Kidney epithelial cell (primary cell): ENCODE measurements around the gene SPOCK1. TPM values are rescaled to one million over a fixed set of nuclear protein-coding genes. Genes with fewer than 3 reads are reported as not detected.

Source experiments
- DNase-seq: peaks from one replicate; pipeline ENCODE4 v3.0.0-alpha.2; 2010; ENCODE audit warnings: low read depth
- H3K27me3 ChIP-seq: 2 replicates; pipeline ENCODE4 v1.6.0; 2011; ENCODE audit warnings: low read length; ENCODE audit not compliant: control insufficient read depth, insufficient read depth
- H3K36me3 ChIP-seq: 2 replicates; pipeline ENCODE4 v1.5.1; 2011; ENCODE audit warnings: low read length; ENCODE audit not compliant: control insufficient read depth, insufficient read depth
- H3K4me3 ChIP-seq: 2 replicates; pipeline ENCODE4 v1.5.1; 2011; ENCODE audit warnings: low read depth, mild to moderate bottlenecking, control low read depth, low read length
- CTCF ChIP-seq: IDR thresholded peaks from 2 replicates; pipeline ENCODE4 v1.5.1; 2011; ENCODE audit warnings: mild to moderate bottlenecking, moderate library complexity, low read length, control low read depth, inconsistent platforms; ENCODE audit not compliant: insufficient read depth, poor library complexity, severe bottlenecking
- total RNA-seq: library from RNA; depleted of rRNA; stranded (reverse); fragments of >200 nt; gene quantifications from 2 replicates; pipeline ENCODE4 v1.2.3, GENCODE V29; 2015

Gene SPOCK1
- total RNA-seq, 1 donor from 2014 or later: 13.1 TPM

GRCh38 chr5:137355708-137356107 lies 143.4 kb downstream of the SPOCK1 start:
- no peak for DNase-seq
- Histone ChIP-seq H3K4me3 (no peak overlapping the region), H3K27me3 (no peaks in the 10 kb centered on the region), H3K36me3 (no peaks in the 10 kb centered on the region)
- no peak for TF ChIP-seq CTCF

- H3K27me3 ChIP-seq: no peaks in the 10 kb centered on the region
- no peak for DNase-seq
- no peak for TF ChIP-seq CTCF
- H3K36me3 ChIP-seq: no peaks in the 10 kb centered on the region
- H3K4me3 ChIP-seq: no peak overlapping the region
These were observed 147.0 kb downstream of the SPOCK1 start for GRCh38 chr5:137352095-137352494.

DNA sequence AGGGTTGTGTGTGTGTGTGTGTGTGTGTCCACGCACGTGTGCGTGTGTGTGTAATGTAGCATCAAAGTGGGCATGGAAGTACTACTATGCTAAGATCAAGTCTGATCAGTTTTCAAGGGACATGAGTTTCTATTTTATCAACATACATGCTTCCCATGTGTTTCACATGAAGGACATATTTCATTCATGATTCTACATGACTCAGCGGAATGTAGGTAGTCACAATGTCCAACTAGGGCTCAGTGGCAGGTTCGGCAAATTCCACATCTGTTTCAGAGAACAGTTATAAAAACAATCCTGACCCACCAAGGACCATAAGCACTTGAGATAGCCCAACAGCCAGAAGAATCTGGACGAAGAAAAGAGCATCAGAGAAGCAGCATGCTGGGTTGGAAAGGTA lies 148.3 kb downstream of the SPOCK1 start:
- DNase-seq: no peak
- TF ChIP-seq CTCF: no peak
- Histone ChIP-seq H3K27me3 (no peaks in the 10 kb centered on the region), H3K4me3 (no peak overlapping the region), H3K36me3 (no peaks in the 10 kb centered on the region)

- DNase-seq: no peak
- Histone ChIP-seq H3K36me3 (no peaks in the 10 kb centered on the region), H3K4me3 (no peak overlapping the region), H3K27me3 (no peaks in the 10 kb centered on the region)
- TF ChIP-seq CTCF: no peak
These were observed 150.4 kb downstream of the SPOCK1 start for GRCh38 chr5:137348759-137349158.

DNA sequence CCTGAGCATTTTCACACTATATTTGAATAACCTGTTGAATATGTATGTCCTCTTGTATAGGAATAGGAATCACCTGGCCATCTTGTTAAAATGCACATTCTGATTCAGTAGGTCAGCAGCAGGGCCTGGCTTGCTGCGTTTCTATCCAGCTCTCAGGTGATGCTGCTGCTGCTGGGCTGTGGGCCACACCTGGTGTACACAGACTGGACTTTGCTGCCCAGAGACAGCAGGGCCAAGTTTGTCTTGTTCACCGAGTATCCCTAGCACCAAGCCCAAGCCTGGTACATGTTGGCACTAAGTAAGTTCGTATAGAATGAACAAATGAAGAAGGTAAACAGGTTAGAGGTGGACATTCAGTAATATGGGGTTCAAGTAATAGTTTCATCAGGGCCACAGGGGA lies 151.3 kb downstream of the SPOCK1 start:
- H3K27me3 ChIP-seq: no peaks in the 10 kb centered on the region

More for the DNA sequence above, 151.3 kb downstream of the SPOCK1 start:
- TF ChIP-seq CTCF: no peak
- H3K4me3 ChIP-seq: no peak overlapping the region
- DNase-seq: no peak
- no peaks in the 10 kb centered on the region for H3K36me3 ChIP-seq
